Endothelial cell of umbilical vein (primary cell): ENCODE measurements around the gene MOCS1. TPM values are rescaled to one million over a fixed set of nuclear protein-coding genes. Genes with fewer than 3 reads are reported as not detected.

Experiments
- BruUV-seq: library from RNA; stranded (reverse); fragments of 400-500 nt; replicated peaks from 2 replicates; lab custom pipeline; 2021; lab: Mats Ljungman, UMichigan
- CTCF ChIA-PET: fragments of 300-600, 350-600 bp; sonication (Branson Sonifier 250); formaldehyde crosslinking; loops from one replicate; lab custom pipeline; 2021; ENCODE audit warnings: antibody characterized with exemption, inconsistent platforms; lab: Charles Lee
- POLR2A ChIA-PET: fragments of 300-600, 350-600 bp; sonication (Branson Sonifier 250); formaldehyde crosslinking; loops from one replicate; lab custom pipeline; 2021; ENCODE audit warnings: antibody characterized with exemption, inconsistent platforms; lab: Charles Lee
- DNase-seq: peaks from one replicate; pipeline ENCODE4 v3.0.0-alpha.2; 2011; ENCODE audit warnings: low read depth, low spot score
- FAIRE-seq: peaks from 2 replicates; lab custom pipeline; 2011; peaks lifted over from hg19 to GRCh38; lab: Jason Lieb, UNC
- H2AFZ ChIP-seq: 2 replicates; pipeline ENCODE4 v1.6.0; 2012; ENCODE audit warnings: low read depth, low read length, control low read depth, inconsistent platforms
- H3K27ac ChIP-seq: 2 replicates; pipeline ENCODE4 v1.5.1; 2011; ENCODE audit warnings: low read depth, mild to moderate bottlenecking, control low read depth, low read length, moderate library complexity; ENCODE audit not compliant: insufficient read depth
- H3K27me3 ChIP-seq, 2 experiments: 2 replicates each; pipeline versions ENCODE4 v1.6.0 to v1.6.1; 2011; ENCODE audit warnings: low read length in 2 of 2, mixed read lengths in 1 of 2; ENCODE audit not compliant: control insufficient read depth in 2 of 2, insufficient read depth in 2 of 2
- H3K36me3 ChIP-seq, 2 experiments: 2 replicates in 1 of 2; 3 replicates in 1 of 2; pipeline ENCODE4 v1.5.1; 2011; ENCODE audit warnings: low read length in 2 of 2, mild to moderate bottlenecking in 1 of 2, moderate library complexity in 1 of 2; ENCODE audit not compliant: control insufficient read depth in 2 of 2, insufficient read depth in 2 of 2; ENCODE audit errors: extremely low read depth in 1 of 2
- H3K4me1 ChIP-seq: 3 replicates; pipeline ENCODE4 v1.5.1; 2011; ENCODE audit warnings: mild to moderate bottlenecking, low read length; ENCODE audit not compliant: control insufficient read depth, insufficient read depth; ENCODE audit errors: extremely low read depth
- H3K4me2 ChIP-seq: 2 replicates; pipeline ENCODE4 v1.6.1; 2011; ENCODE audit warnings: low read length, control low read depth, mixed read lengths; ENCODE audit not compliant: insufficient read depth
- H3K4me3 ChIP-seq, 3 experiments: fragments of 200-600 bp in 1 of 3; sonication (generic), shearing (Covaris generic) in 1 of 3; replicated peaks in 1 of 3; 2 replicates each; pipeline ENCODE4 v1.5.1; 2011 to 2016; ENCODE audit warnings: control low read depth in 3 of 3, low read length in 3 of 3, mild to moderate bottlenecking in 2 of 3, inconsistent platforms in 1 of 3, low read depth in 1 of 3, moderate library complexity in 1 of 3; ENCODE audit not compliant: insufficient read depth in 1 of 3
- H3K79me2 ChIP-seq: 2 replicates; pipeline ENCODE4 v1.6.0; 2012; ENCODE audit warnings: low read length, inconsistent platforms; ENCODE audit not compliant: control insufficient read depth, insufficient read depth
- H3K9ac ChIP-seq: replicated peaks from 2 replicates; pipeline ENCODE3; 2011; ENCODE audit warnings: low read length, control low read depth; ENCODE audit not compliant: insufficient read depth; ENCODE audit errors: extremely low read depth
- H3K9me1 ChIP-seq: replicated peaks from 3 replicates; pipeline ENCODE4 v1.6.0; 2011; ENCODE audit warnings: mild to moderate bottlenecking, low read length; ENCODE audit not compliant: control insufficient read depth, insufficient read depth; ENCODE audit errors: extremely low read depth
- H3K9me3 ChIP-seq: replicated peaks from 2 replicates; pipeline ENCODE4 v1.5.1; 2012; ENCODE audit warnings: low read length, inconsistent platforms; ENCODE audit not compliant: control insufficient read depth, insufficient read depth
- H4K20me1 ChIP-seq: replicated peaks from 2 replicates; pipeline ENCODE3; 2011; ENCODE audit warnings: mild to moderate bottlenecking, low read length; ENCODE audit not compliant: control insufficient read depth, insufficient read depth; ENCODE audit errors: extremely low read depth
- EZH2 ChIP-seq: IDR thresholded peaks from 2 replicates; pipeline ENCODE4 v1.6.1; 2012; ENCODE audit warnings: borderline replicate concordance, low read depth, mild to moderate bottlenecking, moderate library complexity, low read length, inconsistent platforms; ENCODE audit not compliant: severe bottlenecking
- FOS ChIP-seq: IDR thresholded peaks from 2 replicates; pipeline ENCODE4 v1.6.1; 2011; ENCODE audit warnings: mild to moderate bottlenecking, low read length, moderate library complexity, borderline replicate concordance; ENCODE audit not compliant: insufficient read depth
- GATA2 ChIP-seq: IDR thresholded peaks from 2 replicates; pipeline ENCODE4 v1.7.0; 2011; ENCODE audit warnings: low read depth, mild to moderate bottlenecking, moderate library complexity, mixed read lengths, low read length; ENCODE audit not compliant: insufficient read length, insufficient read depth
- JUN ChIP-seq: IDR thresholded peaks from 2 replicates; pipeline ENCODE4 v1.6.1; 2011; ENCODE audit warnings: borderline replicate concordance, low read depth; ENCODE audit not compliant: insufficient read length, insufficient read depth
- MYC ChIP-seq: IDR thresholded peaks from one replicate; pipeline ENCODE4 v1.6.1; 2011; ENCODE audit warnings: mild to moderate bottlenecking, low read depth, low read length
- POLR2A ChIP-seq: IDR thresholded peaks from 2 replicates; pipeline ENCODE4 v1.6.1; 2012; ENCODE audit warnings: low read depth, mild to moderate bottlenecking, control low read depth, low read length
- POLR2AphosphoS5 ChIP-seq: IDR thresholded peaks from 2 replicates; pipeline ENCODE4 v1.6.1; 2012; ENCODE audit warnings: low read depth, mild to moderate bottlenecking, control low read depth, low read length, moderate library complexity; ENCODE audit not compliant: insufficient read depth
- dilution Hi-C: fragments of 300-500 bp; cut with MboI; formaldehyde crosslinking; loops from one replicate; pipeline ENCODE4 v1.15.0; 2019; ENCODE audit warnings: low sequenced_read_pairs; ENCODE audit not compliant: extremely low pct_ligation_motif_present
- intact Hi-C: fragments of 100-400 bp; cut with micrococcal nuclease; formaldehyde crosslinking; loops from one replicate; pipeline ENCODE4 v1.10.0; 2022
- polyA plus RNA-seq, 4 experiments: library from polyadenylated mRNA; depleted of rRNA in 3 of 4; stranded (reverse) in 3 of 4; unstranded in 1 of 4; fragments of >200 nt; gene quantifications; 2 replicates each; pipeline versions ENCODE4 v1.2.1 to v1.2.3, GENCODE V29; 2011 to 2012; ENCODE audit warnings: missing spikeins in 1 of 4
- total RNA-seq: library from RNA; stranded (reverse); gene quantifications from 2 replicates; pipeline ENCODE4 v1.2.3, GENCODE V29; 2021
- TF ChIP-seq, protein P1 (sequence below): IDR thresholded peaks from 2 replicates; pipeline ENCODE4 v1.6.1; 2011; ENCODE audit not compliant: insufficient read depth, insufficient read length
- TF ChIP-seq, protein P2 (sequence below), 2 donors: IDR thresholded peaks; 1 replicate in 1 of 2; 2 replicates in 1 of 2; pipeline ENCODE4 v1.5.1; 2011; ENCODE audit warnings: low read length in 2 of 2, mild to moderate bottlenecking in 2 of 2, moderate library complexity in 2 of 2, control low read depth in 1 of 2, inconsistent platforms in 1 of 2, low read depth in 1 of 2; ENCODE audit not compliant: insufficient read depth in 1 of 2; ENCODE audit errors: extremely low read depth in 1 of 2

MOCS1 gene
- total and polyA plus RNA-seq, 2 donors (not counting 3 experiments of a cell fraction or from before 2014, with no cell fraction given), result 8.3 to 12.8 TPM

DNA sequence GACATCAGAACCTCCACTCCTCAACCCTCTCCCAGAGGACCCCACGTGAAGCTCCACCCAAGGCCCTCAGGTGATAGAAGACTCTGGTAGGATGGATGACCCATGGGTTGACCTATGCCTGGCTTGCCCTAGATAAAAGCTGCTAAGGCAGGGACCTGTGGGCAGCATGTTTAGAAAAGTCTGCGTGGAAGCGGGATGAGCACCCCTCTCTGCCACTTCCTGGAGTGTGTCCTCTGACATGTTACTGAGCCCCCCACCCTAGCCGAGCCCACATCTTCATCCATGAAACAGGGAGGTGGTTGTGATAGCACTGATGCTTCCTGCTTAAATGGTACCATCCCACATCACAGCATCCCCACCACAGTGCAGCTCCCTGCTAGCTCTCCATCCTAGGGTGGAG, 21.8 kb downstream of the MOCS1 start:
- no peak overlapping the region for H3K4me2 ChIP-seq
- DNase-seq (no peak), FAIRE-seq (no peak)
- no peaks in the 10 kb centered on the region for H3K9me1 ChIP-seq
- no peaks in the 10 kb centered on the region for H3K4me1 ChIP-seq
- H3K36me3 ChIP-seq, result peaks cover 0 to 9% of the 10 kb centered on the region in 2 experiments
- H3K4me3 ChIP-seq, result no peak overlapping the region
- ChIA-PET POLR2A (no interaction called here), CTCF (no interaction called here)
- TF ChIP-seq, protein P1, sequence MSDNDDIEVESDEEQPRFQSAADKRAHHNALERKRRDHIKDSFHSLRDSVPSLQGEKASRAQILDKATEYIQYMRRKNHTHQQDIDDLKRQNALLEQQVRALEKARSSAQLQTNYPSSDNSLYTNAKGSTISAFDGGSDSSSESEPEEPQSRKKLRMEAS, result no peak
- TF ChIP-seq MYC (no peak), JUN (no peak), POLR2A (no peak), GATA2 (no peak), POLR2AphosphoS5 (no peak), EZH2 (no peak), FOS (no peak)
- TF ChIP-seq, protein P2, sequence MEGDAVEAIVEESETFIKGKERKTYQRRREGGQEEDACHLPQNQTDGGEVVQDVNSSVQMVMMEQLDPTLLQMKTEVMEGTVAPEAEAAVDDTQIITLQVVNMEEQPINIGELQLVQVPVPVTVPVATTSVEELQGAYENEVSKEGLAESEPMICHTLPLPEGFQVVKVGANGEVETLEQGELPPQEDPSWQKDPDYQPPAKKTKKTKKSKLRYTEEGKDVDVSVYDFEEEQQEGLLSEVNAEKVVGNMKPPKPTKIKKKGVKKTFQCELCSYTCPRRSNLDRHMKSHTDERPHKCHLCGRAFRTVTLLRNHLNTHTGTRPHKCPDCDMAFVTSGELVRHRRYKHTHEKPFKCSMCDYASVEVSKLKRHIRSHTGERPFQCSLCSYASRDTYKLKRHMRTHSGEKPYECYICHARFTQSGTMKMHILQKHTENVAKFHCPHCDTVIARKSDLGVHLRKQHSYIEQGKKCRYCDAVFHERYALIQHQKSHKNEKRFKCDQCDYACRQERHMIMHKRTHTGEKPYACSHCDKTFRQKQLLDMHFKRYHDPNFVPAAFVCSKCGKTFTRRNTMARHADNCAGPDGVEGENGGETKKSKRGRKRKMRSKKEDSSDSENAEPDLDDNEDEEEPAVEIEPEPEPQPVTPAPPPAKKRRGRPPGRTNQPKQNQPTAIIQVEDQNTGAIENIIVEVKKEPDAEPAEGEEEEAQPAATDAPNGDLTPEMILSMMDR (IDR thresholded peaks at IDR 0.05; ENCODE audit: extremely low read depth in 1 of 2, insufficient read depth in 1 of 2, low read depth in 1 of 2, low read length in 2 of 2), result no peak
- intact Hi-C loops (no loop called here), dilution Hi-C loops (no loop called here)
- H4K20me1 ChIP-seq, result no peaks in the 10 kb centered on the region
- no peak overlapping the region for H3K27ac ChIP-seq
- no peaks in the 10 kb centered on the region for H3K27me3 ChIP-seq
- no peak overlapping the region for H2AFZ ChIP-seq
- BruUV-seq, result no TSS peak
- H3K9ac ChIP-seq, result no peak overlapping the region
- H3K9me3 ChIP-seq, result no peaks in the 10 kb centered on the region
- H3K79me2 ChIP-seq, result no peaks in the 10 kb centered on the region
